Measurements from ENCODE around the gene AMBRA1. TPM values are rescaled to one million over a fixed set of nuclear protein-coding genes. Genes with fewer than 3 reads are reported as not detected.

The AMBRA1 gene
- total RNA-seq, 1 donor from 2014 or later = 27.8 TPM

GRCh38 chr11:46505741-46506482 is 87.9 kb downstream of the AMBRA1 start:
- no peak for DNase-seq

- no peak for DNase-seq
Observed at GRCh38 chr11:46504817-46505613, 88.8 kb downstream of the AMBRA1 start.

GRCh38 chr11:46499821-46500220 is 94.0 kb downstream of the AMBRA1 start:
- no peak for DNase-seq

GRCh38 chr11:46498968-46499367 is 94.9 kb downstream of the AMBRA1 start:
- no peak for DNase-seq

- DNase-seq = no peak
Observed at GRCh38 chr11:46498179-46498578, 95.6 kb downstream of the AMBRA1 start.

- no peak for DNase-seq
Observed at GRCh38 chr11:46497498-46497897, 96.3 kb downstream of the AMBRA1 start.

GRCh38 chr11:46493791-46494190 is 100.0 kb downstream of the AMBRA1 start:
- DNase-seq = no peak

GRCh38 chr11:46492532-46492931 is 101.3 kb downstream of the AMBRA1 start:
- no peak for DNase-seq

- peak; percentile 29 for DNase-seq
Observed at GRCh38 chr11:46491661-46492330, 102.0 kb downstream of the AMBRA1 start.

GRCh38 chr11:46490666-46491065 is 103.2 kb downstream of the AMBRA1 start:
- no peak for DNase-seq

- peak; percentile 38 for DNase-seq
Observed at GRCh38 chr11:46489656-46490560, 103.9 kb downstream of the AMBRA1 start.

- DNase-seq = no peak
Observed at GRCh38 chr11:46485856-46486443, 107.9 kb downstream of the AMBRA1 start.

GRCh38 chr11:46484101-46484500 is 109.7 kb downstream of the AMBRA1 start:
- DNase-seq = no peak

- DNase-seq = no peak
Observed at GRCh38 chr11:46480909-46481308, 112.9 kb downstream of the AMBRA1 start.

- no peak for DNase-seq
Observed at GRCh38 chr11:46480166-46480726, 113.6 kb downstream of the AMBRA1 start.

- no peak for DNase-seq
Observed at GRCh38 chr11:46479601-46480000, 114.2 kb downstream of the AMBRA1 start.

GRCh38 chr11:46478196-46478595 is 115.6 kb downstream of the AMBRA1 start:
- no peak for DNase-seq

GRCh38 chr11:46477136-46477535 is 116.7 kb downstream of the AMBRA1 start:
- DNase-seq = no peak

- DNase-seq = no peak
Observed at GRCh38 chr11:46475926-46476545, 117.8 kb downstream of the AMBRA1 start.

GRCh38 chr11:46475051-46475925 is 118.5 kb downstream of the AMBRA1 start:
- DNase-seq = no peak

All from tongue (tissue), 2 donors.